Measurements from ENCODE around the gene CCNF.

- TF ChIP-seq CTCF (IDR thresholded peaks at IDR 0.05; ENCODE audit: low read depth, low read length, missing input control) (no peak), TAF1 (conservative IDR thresholded peaks at IDR 0.05) (no peak), JUND (IDR thresholded peaks at IDR 0.05) (no peak), REST (IDR thresholded peaks at IDR 0.05) (no peak), RXRA (IDR thresholded peaks at IDR 0.05) (no peak), FOXA1 (IDR thresholded peaks at IDR 0.05) (no peak), RAD21 (IDR thresholded peaks at IDR 0.05) (no peak), SP1 (IDR thresholded peaks at IDR 0.05) (no peak), ATF3 (IDR thresholded peaks at IDR 0.05) (no peak), NR2F2 (IDR thresholded peaks at IDR 0.05) (no peak), MAX (IDR thresholded peaks at IDR 0.05) (no peak)
Measured at GRCh38 chr16:2425825-2426430, 3.3 kb upstream of the CCNF start.
